Activated CD4-positive, alpha-beta T cell treated with anti-CD3 and anti-CD28 coated beads, Interleukin-2, Interleukin-4, amounts not matched to agents 100 ng/mL and 50 ng/mL, durations not matched to agents 16 hours and 8 hours (primary cell): Measurements from ENCODE around the gene SOHLH2.

Experiments
- DNase-seq: peaks from one replicate; pipeline ENCODE4 v3.0.0-alpha.2; 2020; ENCODE audit warnings: low spot score

Gene SOHLH2

DNA sequence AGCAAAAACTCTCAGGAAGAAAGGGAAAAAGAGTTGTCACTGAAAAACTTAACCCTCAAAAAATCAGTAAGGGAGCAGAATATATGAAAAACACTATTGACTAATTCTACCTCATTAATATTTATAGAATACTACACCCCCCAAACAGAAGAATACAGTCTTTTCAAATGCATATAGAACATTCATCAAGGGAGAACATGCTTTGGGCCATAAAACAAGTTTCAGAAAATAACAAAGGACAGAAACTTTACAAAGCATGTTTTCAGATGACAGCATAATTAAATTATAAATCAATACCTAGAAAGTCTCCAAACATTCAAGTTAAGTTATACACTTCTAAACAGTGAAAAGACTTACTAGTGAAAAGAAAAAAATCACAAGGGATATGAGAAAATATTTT lies 30.5 kb downstream of the SOHLH2 start:
- DNase-seq = no peak

- no peak for DNase-seq
Measured at GRCh38 chr13:36175621-36176020, 38.7 kb downstream of the SOHLH2 start.

DNA sequence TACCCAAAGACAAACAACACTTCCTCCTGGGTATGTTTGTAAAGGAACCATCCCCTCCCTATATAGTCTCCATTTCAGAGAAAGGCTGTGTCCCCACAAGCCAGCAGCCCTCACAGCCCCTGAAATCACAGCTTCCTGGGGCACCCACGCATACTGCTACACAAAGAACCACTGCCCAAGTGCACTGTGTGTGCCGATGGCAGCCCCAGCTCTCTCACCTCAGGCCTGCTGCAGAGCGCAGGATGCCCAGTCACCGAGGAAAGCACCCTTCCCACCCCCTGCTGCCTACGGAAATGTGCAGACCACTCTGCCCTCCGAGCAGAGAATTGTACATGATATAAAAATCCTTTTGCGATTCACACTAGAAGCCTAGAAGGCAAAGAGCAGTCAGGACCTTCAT lies 39.4 kb downstream of the SOHLH2 start:
- no peak for DNase-seq

DNA sequence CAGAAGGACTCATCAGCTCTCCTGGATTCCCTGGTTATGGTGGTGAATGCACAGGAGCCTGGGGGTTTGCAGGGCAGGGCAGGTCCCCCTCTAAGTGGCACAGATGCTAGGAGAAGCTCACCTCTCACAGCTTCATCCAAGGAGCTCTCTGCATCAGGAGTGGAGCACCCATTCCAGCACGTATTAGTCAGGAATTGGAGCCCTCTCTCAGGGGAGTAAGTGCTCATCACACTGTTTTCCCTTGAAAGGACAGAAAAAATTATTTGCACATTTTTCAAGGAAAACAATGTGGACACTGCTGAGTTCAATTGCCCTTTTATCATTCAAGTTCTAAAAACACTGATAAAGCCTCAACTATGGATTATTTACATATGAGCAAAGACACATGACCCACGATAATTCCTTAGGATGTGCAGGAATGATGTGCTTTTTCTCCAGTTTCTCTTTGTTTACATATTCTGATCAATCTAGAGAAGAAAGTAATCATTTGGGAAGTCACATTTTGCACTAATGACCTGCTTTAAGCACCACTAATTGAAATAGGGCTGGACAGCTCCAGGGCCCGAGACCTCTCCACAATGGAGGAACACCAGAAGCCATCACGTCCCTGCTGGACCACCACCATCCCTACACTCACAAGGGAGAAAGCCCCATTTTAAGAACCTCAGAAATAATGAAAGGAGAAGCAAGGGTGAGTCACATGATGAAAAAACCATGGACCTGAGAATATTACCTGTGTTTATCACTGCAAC lies 40.6 kb downstream of the SOHLH2 start:
- DNase-seq = no peak

GRCh38 chr13:36166046-36166445 lies 48.3 kb downstream of the SOHLH2 start:
- DNase-seq = no peak

DNA sequence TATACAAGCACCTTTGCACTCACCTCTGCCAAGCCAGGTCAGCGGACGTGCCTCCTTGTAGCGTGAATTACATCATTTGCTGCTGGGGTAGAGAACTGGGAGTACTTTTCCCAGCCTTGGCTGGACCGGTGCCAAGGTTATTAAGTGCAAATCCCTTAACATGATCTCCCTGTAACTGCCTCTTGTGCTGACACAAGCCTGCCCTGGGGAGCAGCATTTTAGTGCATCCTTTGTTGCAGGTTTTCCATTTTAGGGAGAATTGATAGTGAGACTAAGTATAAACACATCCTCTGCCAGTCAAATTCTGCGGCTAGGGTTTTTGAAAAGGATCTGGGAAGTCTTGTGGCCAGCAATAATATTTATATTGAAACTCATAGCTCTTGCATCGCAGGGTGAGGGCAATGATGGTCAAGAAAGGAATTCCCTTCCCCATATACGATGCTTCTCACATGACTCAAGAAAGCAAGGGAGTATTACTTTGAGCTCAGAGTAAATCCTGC lies 50.5 kb downstream of the SOHLH2 start:
- DNase-seq = no peak

DNA sequence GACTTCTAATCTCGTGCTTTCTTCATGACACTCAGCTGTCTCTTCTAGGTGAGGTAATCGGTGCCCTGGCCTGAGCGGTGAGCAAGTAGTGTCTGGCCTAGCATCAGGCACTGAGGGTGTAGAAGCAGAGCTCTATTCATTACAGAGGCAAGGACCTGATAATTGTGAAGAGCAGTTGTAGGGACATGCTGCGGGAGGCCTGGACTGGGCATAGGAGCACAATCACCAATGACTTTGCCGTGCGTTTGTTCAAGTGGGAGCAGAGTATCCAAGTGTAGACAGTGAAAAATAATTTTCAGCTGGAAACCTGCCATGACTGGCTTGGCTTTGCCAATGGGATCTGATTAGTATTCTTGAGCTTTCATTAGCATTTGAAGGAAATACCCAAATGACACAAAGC lies 51.1 kb downstream of the SOHLH2 start:
- no peak for DNase-seq

DNA sequence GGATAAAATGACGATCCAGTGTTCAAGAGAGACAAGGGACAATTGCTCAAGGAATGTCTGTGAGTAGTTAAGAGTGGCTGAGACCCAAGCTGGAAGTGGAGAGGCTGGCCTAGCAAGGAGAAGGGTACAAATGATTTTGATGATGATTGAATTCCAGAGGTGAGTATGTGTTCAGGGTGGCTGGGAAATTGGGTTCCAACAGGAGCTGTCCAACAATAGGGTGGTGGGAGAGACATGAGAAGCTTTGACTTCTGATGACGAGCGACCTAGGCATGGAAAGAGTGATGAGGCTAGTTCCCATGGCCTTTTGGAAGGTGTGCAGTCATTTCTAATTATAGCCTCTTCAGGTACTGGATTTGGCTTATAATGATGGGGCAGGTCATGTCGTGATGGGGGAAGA lies 54.1 kb downstream of the SOHLH2 start:
- no peak for DNase-seq

DNA sequence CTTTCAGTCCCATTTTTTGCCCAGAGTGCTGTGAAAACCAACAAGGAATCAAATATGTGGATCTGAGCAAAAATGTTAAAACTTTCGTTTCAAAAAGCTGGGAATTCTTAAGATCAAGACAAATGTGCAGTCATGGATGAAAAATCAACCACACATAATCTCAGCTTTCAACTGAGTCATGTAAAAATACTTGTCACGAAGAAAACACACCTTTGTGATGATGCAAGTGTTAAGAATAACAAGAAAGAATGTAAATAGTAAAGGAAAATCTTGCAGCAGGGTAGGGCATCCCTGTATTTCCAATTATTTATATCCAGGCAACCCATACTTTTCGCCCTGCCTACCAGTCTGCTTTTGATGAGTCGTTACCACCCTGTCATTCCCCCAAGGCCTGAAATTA lies 55.7 kb downstream of the SOHLH2 start:
- no peak for DNase-seq

DNA sequence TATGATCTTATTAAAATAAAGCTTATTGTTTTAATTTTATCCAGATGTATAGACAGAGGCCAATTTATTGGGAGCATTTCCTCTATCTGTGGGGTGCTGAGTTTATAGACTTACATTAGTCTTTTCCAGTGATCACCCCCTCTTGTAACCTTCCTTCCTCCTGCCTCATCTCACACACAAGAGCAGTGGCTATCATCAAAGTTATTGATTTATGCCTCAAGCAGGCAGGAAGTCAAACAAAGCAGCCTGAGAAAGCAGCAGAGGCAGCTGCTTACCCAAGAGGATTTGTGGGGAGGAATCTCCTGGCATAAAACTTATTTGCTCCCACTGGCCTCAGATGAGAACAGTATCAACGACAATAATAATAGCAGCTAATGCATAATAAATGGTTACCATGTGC lies 56.9 kb downstream of the SOHLH2 start:
- no peak for DNase-seq

DNA sequence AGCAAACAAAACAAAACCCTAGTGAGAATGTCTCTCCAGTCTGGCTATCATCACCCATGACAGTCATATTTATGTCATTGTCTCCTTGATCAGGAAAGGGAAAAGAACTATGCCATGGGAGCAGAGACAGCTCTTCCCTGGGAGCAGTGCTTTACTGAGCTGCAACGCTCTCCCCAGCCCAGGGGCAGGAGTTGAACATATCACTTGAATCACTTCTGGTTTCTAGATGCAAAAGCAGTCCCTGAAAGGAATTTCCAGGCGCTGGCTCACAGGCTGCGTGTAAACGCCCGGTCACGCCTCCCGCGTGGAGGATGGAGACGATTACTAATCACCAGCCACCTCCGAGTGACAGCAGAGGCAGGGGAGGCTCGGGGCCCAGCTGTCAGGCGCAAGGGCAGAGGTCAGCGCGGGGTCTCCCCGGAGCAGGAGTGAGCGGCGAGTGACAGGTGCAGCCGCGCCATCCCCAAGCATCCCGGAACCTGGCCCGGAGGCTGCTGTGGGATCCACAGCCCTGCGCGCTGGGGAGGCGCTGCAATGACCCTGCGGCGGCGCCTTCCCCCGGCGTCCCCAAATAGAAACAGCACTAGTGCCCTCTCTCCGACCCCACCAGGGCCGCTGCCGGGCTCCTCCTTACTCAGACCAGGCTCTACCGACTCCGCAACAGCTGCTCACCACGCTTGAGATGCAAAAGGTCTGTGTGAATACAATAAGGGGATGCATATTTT lies 59.6 kb downstream of the SOHLH2 start:
- DNase-seq = no peak

DNA sequence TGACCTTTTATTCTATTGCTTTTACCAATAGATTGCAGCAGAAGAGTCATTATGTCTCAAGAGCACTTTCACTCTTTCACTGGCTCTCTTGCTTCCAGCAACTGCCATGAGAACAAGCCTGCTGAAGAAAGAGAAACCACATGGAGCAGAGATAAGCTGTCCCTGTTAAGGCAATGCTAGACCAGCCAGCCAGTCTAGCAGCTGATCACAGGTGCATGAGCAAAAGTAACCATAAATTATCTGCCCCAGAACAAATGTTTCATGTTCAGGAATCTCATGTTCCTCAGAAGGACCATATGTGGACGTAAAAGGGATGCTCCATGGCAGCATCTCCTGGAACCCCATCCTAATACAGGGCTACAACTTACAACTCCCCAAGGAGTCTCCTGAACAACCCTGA lies 62.8 kb downstream of the SOHLH2 start:
- DNase-seq = no peak

- no peak for DNase-seq
Measured at GRCh38 chr13:36148446-36148845, 65.9 kb downstream of the SOHLH2 start.

DNA sequence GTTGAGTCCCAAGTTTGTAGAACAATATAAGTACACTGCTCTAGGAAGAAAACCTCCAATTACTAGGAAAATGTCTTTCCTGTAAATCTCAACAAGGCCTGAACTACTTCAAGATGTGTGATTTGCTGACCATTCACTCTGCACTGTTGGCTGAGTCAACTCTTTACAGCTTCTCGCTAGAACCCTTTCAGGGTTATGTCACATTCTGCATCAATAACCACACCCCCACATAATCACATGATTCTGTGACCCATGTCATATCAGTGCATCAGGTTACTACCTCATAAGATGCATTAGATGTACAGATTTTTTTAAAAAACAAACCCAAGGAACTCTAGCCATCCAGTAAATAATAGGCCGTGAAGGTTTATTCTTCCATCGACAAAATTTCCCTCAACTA lies 67.0 kb downstream of the SOHLH2 start:
- no peak for DNase-seq

GRCh38 chr13:36146511-36147269 lies 67.7 kb downstream of the SOHLH2 start:
- no peak for DNase-seq

- DNase-seq = no peak
Measured at GRCh38 chr13:36143738-36144137, 70.6 kb downstream of the SOHLH2 start.

- no peak for DNase-seq
Measured at GRCh38 chr13:36142735-36143134, 71.6 kb downstream of the SOHLH2 start.

DNA sequence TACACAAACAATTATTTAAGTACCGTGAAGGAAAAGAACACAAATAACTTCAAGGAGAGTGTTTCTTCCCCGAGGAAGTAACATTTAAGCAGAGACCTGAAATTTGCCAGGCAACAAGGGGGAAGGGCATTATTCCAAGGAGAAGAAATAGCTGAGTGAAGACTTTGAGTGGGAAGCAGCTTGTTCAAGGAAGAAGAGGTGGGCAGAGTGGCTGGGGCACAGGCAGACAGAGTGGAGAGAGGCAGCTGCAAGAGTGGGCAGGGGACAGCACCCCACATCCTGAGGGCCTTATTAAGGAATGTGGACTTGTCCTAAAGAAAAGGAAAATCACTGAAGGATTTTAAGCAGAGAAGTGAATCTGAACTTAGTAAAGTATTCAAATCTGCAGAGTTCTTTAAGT lies 78.5 kb downstream of the SOHLH2 start:
- no peak for DNase-seq

- no peak for DNase-seq
Measured at GRCh38 chr13:36134632-36135031, 79.7 kb downstream of the SOHLH2 start.

GRCh38 chr13:36133950-36134626 lies 80.3 kb downstream of the SOHLH2 start:
- no peak for DNase-seq

DNA sequence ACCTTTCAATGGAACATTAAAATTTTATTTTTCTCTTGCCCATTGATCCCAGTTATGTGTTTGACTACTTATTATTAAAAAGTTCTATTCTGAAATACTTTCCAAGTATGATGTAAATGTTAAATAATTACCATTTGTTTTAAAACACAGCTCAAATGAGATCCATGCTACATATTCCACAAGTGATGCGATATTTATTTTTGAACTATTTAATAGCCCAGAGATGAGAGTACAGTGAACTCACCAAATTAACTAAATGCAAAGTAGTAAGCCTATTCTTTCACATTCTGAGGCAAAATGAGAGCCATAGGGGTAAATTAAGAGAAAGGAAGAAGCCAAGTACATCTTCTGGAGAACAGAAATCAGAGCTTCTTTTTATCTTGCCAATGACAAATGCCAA lies 82.0 kb downstream of the SOHLH2 start:
- no peak for DNase-seq

GRCh38 chr13:36131931-36132297 lies 82.4 kb downstream of the SOHLH2 start:
- no peak for DNase-seq
